Measurements from ENCODE around the gene ARHGEF9. TPM values are rescaled to one million over a fixed set of nuclear protein-coding genes. Genes with fewer than 3 reads are reported as not detected.

The ARHGEF9 gene
- total RNA-seq, 1 donor from 2014 or later: 20.3 TPM

DNA sequence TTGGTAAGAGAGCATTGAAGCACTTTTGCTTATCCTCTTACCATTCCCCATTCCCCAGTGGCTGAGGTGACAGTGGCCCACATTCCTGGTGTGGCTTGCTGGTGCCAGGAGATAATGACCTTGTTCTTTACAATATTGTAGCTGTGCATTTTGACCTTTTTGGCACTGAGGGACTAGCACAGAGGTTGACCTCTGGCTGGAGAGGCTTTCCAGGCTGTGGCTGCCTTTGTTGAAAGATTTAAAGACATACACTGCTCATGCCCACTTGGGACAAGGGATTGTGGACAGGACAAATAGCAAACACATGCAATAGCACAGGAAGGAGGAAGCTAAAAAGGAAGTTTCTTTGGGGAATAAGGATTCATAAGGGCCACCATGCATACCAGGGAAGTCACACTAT, 65.4 kb downstream of the ARHGEF9 start:
- TF ChIP-seq, protein P1, sequence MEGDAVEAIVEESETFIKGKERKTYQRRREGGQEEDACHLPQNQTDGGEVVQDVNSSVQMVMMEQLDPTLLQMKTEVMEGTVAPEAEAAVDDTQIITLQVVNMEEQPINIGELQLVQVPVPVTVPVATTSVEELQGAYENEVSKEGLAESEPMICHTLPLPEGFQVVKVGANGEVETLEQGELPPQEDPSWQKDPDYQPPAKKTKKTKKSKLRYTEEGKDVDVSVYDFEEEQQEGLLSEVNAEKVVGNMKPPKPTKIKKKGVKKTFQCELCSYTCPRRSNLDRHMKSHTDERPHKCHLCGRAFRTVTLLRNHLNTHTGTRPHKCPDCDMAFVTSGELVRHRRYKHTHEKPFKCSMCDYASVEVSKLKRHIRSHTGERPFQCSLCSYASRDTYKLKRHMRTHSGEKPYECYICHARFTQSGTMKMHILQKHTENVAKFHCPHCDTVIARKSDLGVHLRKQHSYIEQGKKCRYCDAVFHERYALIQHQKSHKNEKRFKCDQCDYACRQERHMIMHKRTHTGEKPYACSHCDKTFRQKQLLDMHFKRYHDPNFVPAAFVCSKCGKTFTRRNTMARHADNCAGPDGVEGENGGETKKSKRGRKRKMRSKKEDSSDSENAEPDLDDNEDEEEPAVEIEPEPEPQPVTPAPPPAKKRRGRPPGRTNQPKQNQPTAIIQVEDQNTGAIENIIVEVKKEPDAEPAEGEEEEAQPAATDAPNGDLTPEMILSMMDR (IDR thresholded peaks at IDR 0.05): no peak
- no peaks in the 10 kb centered on the region for H3K36me3 ChIP-seq
- no peaks in the 10 kb centered on the region for H3K4me1 ChIP-seq
- intact Hi-C loops (cut with DNase I): no loop called here
- DNase-seq (no peak), ATAC-seq (no peak)
- H3K9me3 ChIP-seq: no peaks in the 10 kb centered on the region
- H3K27ac ChIP-seq: no peak overlapping the region
- H3K4me3 ChIP-seq: no peak overlapping the region
- H3K27me3 ChIP-seq: no peaks in the 10 kb centered on the region

DNA sequence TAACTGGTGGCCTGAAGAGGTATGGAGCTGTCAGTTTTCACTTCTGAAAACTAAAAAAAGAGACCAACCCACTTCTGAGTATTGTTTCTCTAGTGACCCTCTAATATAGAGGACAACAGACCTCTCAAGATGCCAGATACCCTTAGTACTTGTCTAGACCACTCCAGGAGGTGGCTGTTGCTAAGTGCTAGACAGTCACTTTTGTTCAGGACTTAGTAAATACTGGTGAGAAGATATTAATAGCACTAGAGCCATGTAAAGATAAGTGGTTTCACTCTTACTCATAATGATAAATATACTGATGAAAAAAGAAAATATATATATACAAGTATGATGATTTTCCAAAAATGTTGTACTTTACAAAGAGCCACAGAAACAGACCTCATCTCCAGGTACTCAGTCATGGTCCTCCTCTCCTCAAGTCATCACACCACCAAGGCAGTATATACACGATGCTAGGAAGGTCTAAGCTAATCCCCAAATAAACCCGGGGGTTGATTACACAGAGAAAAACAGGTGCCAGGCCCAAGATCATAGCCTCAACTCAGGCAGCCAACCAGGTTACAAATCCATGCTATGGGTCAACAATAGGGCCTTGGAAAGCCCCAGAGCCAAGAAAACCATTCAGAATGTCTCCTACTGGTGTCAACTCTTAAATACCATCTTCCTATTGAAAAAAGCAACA, 66.9 kb downstream of the ARHGEF9 start:
- intact Hi-C loops (cut with DNase I): no loop called here
- DNase-seq: no peak
- ATAC-seq: no peak

GRCh38 chrX:63713526-63713925, 71.5 kb downstream of the ARHGEF9 start:
- Histone ChIP-seq H3K9me3 (no peaks in the 10 kb centered on the region), H3K4me3 (no peak overlapping the region), H3K27me3 (no peaks in the 10 kb centered on the region), H3K36me3 (no peaks in the 10 kb centered on the region), H3K27ac (no peak overlapping the region), H3K4me1 (no peaks in the 10 kb centered on the region)
- TF ChIP-seq, protein P1 (IDR thresholded peaks at IDR 0.05): no peak
- peak; percentile 57 for DNase-seq
- ATAC-seq: peak; percentile 91
- intact Hi-C loops (cut with DNase I): no loop called here

More for the DNA sequence above, 66.9 kb downstream of the ARHGEF9 start:
- TF ChIP-seq, protein P1 (IDR thresholded peaks at IDR 0.05): no peak
- H3K9me3 ChIP-seq: no peaks in the 10 kb centered on the region
- no peak overlapping the region for H3K27ac ChIP-seq
- H3K36me3 ChIP-seq: no peaks in the 10 kb centered on the region
- H3K27me3 ChIP-seq: no peaks in the 10 kb centered on the region
- H3K4me1 ChIP-seq: no peaks in the 10 kb centered on the region
- no peak overlapping the region for H3K4me3 ChIP-seq

DNA sequence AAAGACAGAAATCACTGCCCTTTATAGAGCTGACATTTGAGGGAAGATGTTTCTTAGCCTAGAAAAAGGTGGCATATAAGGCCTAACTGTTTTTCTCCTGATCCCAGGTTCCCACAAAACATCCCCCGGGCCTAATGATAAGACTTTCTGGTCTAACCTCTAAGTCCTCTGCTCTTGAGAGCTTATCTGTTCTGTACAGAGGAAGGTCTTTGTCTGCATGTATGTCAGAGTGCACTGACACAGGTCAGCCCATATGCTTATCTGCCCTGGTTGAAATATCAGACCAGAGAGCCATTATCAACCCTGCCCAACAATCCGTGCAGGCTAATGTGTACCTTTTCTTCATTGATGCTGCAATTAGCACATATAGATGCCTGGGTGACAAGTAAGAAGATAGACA, 76.2 kb downstream of the ARHGEF9 start:
- ATAC-seq: no peak

DNA sequence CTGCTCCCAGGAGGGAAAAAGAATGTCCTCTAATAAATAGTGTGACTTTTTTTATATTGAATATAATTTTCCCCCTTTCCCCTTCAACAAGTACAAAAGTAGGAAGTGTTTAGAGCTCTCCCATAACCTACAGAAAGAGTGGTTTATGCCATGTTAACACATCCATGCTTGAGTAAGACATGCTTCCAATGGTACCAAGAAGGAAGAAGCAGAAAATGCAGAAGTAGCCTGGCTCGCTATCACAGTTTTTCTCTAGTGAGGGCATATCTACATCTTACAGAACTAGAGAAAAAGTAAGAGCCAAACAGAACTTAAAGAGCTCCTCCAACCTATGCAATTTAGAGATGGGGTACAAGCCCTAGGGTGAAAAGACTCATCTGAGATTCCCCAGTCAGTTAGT, 82.5 kb downstream of the ARHGEF9 start:
- no peak overlapping the region for H3K27ac ChIP-seq
- no peak for DNase-seq
- no peaks in the 10 kb centered on the region for H3K36me3 ChIP-seq

More for the DNA sequence above, 76.2 kb downstream of the ARHGEF9 start:
- H3K4me3 ChIP-seq: no peak overlapping the region
- no peaks in the 10 kb centered on the region for H3K9me3 ChIP-seq
- H3K27me3 ChIP-seq: no peaks in the 10 kb centered on the region
- TF ChIP-seq, protein P1 (IDR thresholded peaks at IDR 0.05): no peak
- intact Hi-C loops (cut with DNase I): no loop called here
- no peaks in the 10 kb centered on the region for H3K36me3 ChIP-seq
- H3K27ac ChIP-seq: no peak overlapping the region
- no peaks in the 10 kb centered on the region for H3K4me1 ChIP-seq
- no peak for DNase-seq

More for the DNA sequence above, 82.5 kb downstream of the ARHGEF9 start:
- Histone ChIP-seq H3K4me3 (no peak overlapping the region), H3K4me1 (no peaks in the 10 kb centered on the region), H3K9me3 (no peaks in the 10 kb centered on the region), H3K27me3 (no peaks in the 10 kb centered on the region)
- peak; percentile 45 for ATAC-seq
- TF ChIP-seq, protein P1 (IDR thresholded peaks at IDR 0.05): no peak
- intact Hi-C loops (cut with DNase I): no loop called here

Data from upper lobe of right lung (tissue), 1 donor.